ENCODE data around the gene C1QA.

Gene C1QA

GRCh38 chr1:22600071-22600816 is 36.2 kb upstream of the C1QA start:
- TF ChIP-seq L3MBTL2 (conservative IDR thresholded peaks at IDR 0.05) (no peak), FOXK2 (IDR thresholded peaks at IDR 0.05) (no peak), CTBP1 (IDR thresholded peaks at IDR 0.05; ENCODE audit: borderline replicate concordance) (no peak), SUZ12 (IDR thresholded peaks at IDR 0.05) (no peak), ARNT (IDR thresholded peaks at IDR 0.05) (no peak), ZNF384 (IDR thresholded peaks at IDR 0.05) (no peak), BHLHE40 (IDR thresholded peaks at IDR 0.05; ENCODE audit: borderline replicate concordance) (no peak), TARDBP (IDR thresholded peaks at IDR 0.05) (no peak), FOXM1 (IDR thresholded peaks at IDR 0.05; ENCODE audit: borderline replicate concordance) (no peak), NFRKB (IDR thresholded peaks at IDR 0.05) (no peak), ELF4 (IDR thresholded peaks at IDR 0.05) (no peak), HDGF (IDR thresholded peaks at IDR 0.05; ENCODE audit: borderline replicate concordance) (no peak)
- no peak for DNase-seq (ENCODE audit: extremely low spot score)
- ChIA-PET CTCF (no interaction called here), POLR2A (interaction anchor here (0.6 kb wide), 1 partner anchor 87 kb away, joined by 3 read pairs; no protein-coding TSS in a partner anchor)

- TF ChIP-seq ARNT (IDR thresholded peaks at IDR 0.05) (no peak), ELF4 (IDR thresholded peaks at IDR 0.05) (no peak), FOXA1 (IDR thresholded peaks at IDR 0.05) (no peak), SP1 (IDR thresholded peaks at IDR 0.05) (no peak), ZNF384 (IDR thresholded peaks at IDR 0.05) (no peak)
- POLR2A ChIA-PET: interaction anchor here (0.6 kb wide), 1 partner anchor 88 kb away, joined by 3 read pairs; no protein-coding TSS in a partner anchor
- CTCF ChIA-PET: no interaction called here
- DNase-seq (ENCODE audit: extremely low spot score): no peak
Measured at GRCh38 chr1:22600817-22601605, 35.4 kb upstream of the C1QA start.

- ChIA-PET POLR2A (no interaction called here), CTCF (no interaction called here)
- TF ChIP-seq ZNF384 (IDR thresholded peaks at IDR 0.05) (no peak), FOXK2 (IDR thresholded peaks at IDR 0.05) (no peak), ELF4 (IDR thresholded peaks at IDR 0.05) (no peak), L3MBTL2 (conservative IDR thresholded peaks at IDR 0.05) (no peak), HDGF (IDR thresholded peaks at IDR 0.05; ENCODE audit: borderline replicate concordance) (no peak), PKNOX1 (IDR thresholded peaks at IDR 0.05) (no peak), LEF1 (IDR thresholded peaks at IDR 0.05; ENCODE audit: borderline replicate concordance) (no peak), NFRKB (IDR thresholded peaks at IDR 0.05) (no peak), BHLHE40 (IDR thresholded peaks at IDR 0.05; ENCODE audit: borderline replicate concordance) (no peak), FOXM1 (IDR thresholded peaks at IDR 0.05; ENCODE audit: borderline replicate concordance) (no peak), SP1 (IDR thresholded peaks at IDR 0.05) (no peak), SUZ12 (IDR thresholded peaks at IDR 0.05) (no peak), CTBP1 (IDR thresholded peaks at IDR 0.05; ENCODE audit: borderline replicate concordance) (no peak), ARNT (IDR thresholded peaks at IDR 0.05) (no peak), TARDBP (IDR thresholded peaks at IDR 0.05) (no peak), FOXA1 (IDR thresholded peaks at IDR 0.05) (no peak)
- DNase-seq (ENCODE audit: extremely low spot score): no peak
Measured at GRCh38 chr1:22601610-22602009, 34.8 kb upstream of the C1QA start.

GRCh38 chr1:22602060-22602740 is 34.2 kb upstream of the C1QA start:
- POLR2A ChIA-PET: no interaction called here
- TF ChIP-seq LEF1 (IDR thresholded peaks at IDR 0.05; ENCODE audit: borderline replicate concordance): no peak
- no peak for TF ChIP-seq L3MBTL2 (conservative IDR thresholded peaks at IDR 0.05)
- TF ChIP-seq TARDBP (IDR thresholded peaks at IDR 0.05): no peak
- TF ChIP-seq CTBP1 (IDR thresholded peaks at IDR 0.05; ENCODE audit: borderline replicate concordance): no peak
- TF ChIP-seq FOXK2 (IDR thresholded peaks at IDR 0.05): no peak
- no peak for TF ChIP-seq ARNT (IDR thresholded peaks at IDR 0.05)
- no peak for TF ChIP-seq ZNF384 (IDR thresholded peaks at IDR 0.05)
- CTCF ChIA-PET: no interaction called here
- no peak for DNase-seq (ENCODE audit: extremely low spot score)

GRCh38 chr1:22606161-22606560 is 30.3 kb upstream of the C1QA start:
- ChIA-PET POLR2A (no interaction called here), CTCF (interaction anchor here (1.0 kb wide), 1 partner anchor 36 kb away, joined by 3 read pairs; no protein-coding TSS in a partner anchor)
- no peak for DNase-seq (ENCODE audit: extremely low spot score)
- no peak for TF ChIP-seq FOXK2 (IDR thresholded peaks at IDR 0.05)

GRCh38 chr1:22607154-22607553 is 29.3 kb upstream of the C1QA start:
- TF ChIP-seq PKNOX1 (IDR thresholded peaks at IDR 0.05) (no peak), FOXA1 (IDR thresholded peaks at IDR 0.05) (no peak), SUZ12 (IDR thresholded peaks at IDR 0.05) (no peak), FOXK2 (IDR thresholded peaks at IDR 0.05) (no peak), CTBP1 (IDR thresholded peaks at IDR 0.05; ENCODE audit: borderline replicate concordance) (no peak), FOXM1 (IDR thresholded peaks at IDR 0.05; ENCODE audit: borderline replicate concordance) (no peak), ZNF384 (IDR thresholded peaks at IDR 0.05) (no peak), HDGF (IDR thresholded peaks at IDR 0.05; ENCODE audit: borderline replicate concordance) (no peak), LEF1 (IDR thresholded peaks at IDR 0.05; ENCODE audit: borderline replicate concordance) (no peak), TARDBP (IDR thresholded peaks at IDR 0.05) (no peak), NFRKB (IDR thresholded peaks at IDR 0.05) (no peak), ARNT (IDR thresholded peaks at IDR 0.05) (no peak), SP1 (IDR thresholded peaks at IDR 0.05) (no peak), BHLHE40 (IDR thresholded peaks at IDR 0.05; ENCODE audit: borderline replicate concordance) (no peak), L3MBTL2 (conservative IDR thresholded peaks at IDR 0.05) (no peak), ELF4 (IDR thresholded peaks at IDR 0.05) (no peak)
- CTCF ChIA-PET: interaction anchor here (1.0 kb wide), 1 partner anchor 35 kb away, joined by 3 read pairs; no protein-coding TSS in a partner anchor
- POLR2A ChIA-PET: interaction anchor here (0.6 kb wide), 1 partner anchor 12 kb away, joined by 3 read pairs; no protein-coding TSS in a partner anchor
- DNase-seq (ENCODE audit: extremely low spot score): peak; percentile 44
